Measurements from ENCODE around the gene FBXW11. TPM values are rescaled to one million over a fixed set of nuclear protein-coding genes. Genes with fewer than 3 reads are reported as not detected.

The FBXW11 gene
- total and polyA plus RNA-seq, 2 of the 13 experiments (the other 11 are each of a cell fraction or from before 2014, with no cell fraction given): 31.7 to 53.6 TPM

DNA sequence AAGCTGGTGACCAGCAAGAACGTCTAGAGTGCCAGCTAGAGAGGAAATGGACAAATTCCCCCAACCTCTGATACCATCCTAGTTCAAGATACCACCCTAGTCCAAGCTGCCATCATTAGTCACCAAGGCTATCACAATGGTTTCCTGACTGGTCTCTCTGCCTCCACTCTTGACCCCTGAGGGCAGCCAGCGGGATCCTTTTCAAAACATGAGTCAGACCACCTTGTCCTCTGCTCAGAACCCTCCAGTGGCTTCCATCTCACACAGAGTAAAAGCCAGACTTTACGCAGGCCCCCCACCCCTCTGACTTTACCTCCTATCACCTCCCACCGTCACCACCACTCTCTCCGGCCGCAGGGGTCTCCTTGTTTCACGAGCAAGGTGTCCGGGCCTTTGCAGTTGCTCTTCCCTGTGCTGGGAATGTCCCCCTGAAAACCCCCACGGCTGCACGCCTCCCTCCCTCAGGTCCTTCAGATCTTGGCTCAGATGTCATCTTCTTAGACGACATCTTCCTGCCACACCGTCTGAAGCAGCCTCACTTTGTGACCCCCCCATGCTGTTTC lies 42.2 kb upstream of the FBXW11 start (continued):
- TF ChIP-seq, protein P1, sequence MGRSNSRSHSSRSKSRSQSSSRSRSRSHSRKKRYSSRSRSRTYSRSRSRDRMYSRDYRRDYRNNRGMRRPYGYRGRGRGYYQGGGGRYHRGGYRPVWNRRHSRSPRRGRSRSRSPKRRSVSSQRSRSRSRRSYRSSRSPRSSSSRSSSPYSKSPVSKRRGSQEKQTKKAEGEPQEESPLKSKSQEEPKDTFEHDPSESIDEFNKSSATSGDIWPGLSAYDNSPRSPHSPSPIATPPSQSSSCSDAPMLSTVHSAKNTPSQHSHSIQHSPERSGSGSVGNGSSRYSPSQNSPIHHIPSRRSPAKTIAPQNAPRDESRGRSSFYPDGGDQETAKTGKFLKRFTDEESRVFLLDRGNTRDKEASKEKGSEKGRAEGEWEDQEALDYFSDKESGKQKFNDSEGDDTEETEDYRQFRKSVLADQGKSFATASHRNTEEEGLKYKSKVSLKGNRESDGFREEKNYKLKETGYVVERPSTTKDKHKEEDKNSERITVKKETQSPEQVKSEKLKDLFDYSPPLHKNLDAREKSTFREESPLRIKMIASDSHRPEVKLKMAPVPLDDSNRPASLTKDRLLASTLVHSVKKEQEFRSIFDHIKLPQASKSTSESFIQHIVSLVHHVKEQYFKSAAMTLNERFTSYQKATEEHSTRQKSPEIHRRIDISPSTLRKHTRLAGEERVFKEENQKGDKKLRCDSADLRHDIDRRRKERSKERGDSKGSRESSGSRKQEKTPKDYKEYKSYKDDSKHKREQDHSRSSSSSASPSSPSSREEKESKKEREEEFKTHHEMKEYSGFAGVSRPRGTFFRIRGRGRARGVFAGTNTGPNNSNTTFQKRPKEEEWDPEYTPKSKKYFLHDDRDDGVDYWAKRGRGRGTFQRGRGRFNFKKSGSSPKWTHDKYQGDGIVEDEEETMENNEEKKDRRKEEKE (IDR thresholded peaks at IDR 0.05): no peak
- TF ChIP-seq IKZF1 (IDR thresholded peaks at IDR 0.05): no peak
- TF ChIP-seq, protein P2, sequence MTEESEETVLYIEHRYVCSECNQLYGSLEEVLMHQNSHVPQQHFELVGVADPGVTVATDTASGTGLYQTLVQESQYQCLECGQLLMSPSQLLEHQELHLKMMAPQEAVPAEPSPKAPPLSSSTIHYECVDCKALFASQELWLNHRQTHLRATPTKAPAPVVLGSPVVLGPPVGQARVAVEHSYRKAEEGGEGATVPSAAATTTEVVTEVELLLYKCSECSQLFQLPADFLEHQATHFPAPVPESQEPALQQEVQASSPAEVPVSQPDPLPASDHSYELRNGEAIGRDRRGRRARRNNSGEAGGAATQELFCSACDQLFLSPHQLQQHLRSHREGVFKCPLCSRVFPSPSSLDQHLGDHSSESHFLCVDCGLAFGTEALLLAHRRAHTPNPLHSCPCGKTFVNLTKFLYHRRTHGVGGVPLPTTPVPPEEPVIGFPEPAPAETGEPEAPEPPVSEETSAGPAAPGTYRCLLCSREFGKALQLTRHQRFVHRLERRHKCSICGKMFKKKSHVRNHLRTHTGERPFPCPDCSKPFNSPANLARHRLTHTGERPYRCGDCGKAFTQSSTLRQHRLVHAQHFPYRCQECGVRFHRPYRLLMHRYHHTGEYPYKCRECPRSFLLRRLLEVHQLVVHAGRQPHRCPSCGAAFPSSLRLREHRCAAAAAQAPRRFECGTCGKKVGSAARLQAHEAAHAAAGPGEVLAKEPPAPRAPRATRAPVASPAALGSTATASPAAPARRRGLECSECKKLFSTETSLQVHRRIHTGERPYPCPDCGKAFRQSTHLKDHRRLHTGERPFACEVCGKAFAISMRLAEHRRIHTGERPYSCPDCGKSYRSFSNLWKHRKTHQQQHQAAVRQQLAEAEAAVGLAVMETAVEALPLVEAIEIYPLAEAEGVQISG (CRISPR knock-in tag; IDR thresholded peaks at IDR 0.05): no peak
- no peak for TF ChIP-seq ZNF17 (CRISPR knock-in tag; IDR thresholded peaks at IDR 0.05)

DNA sequence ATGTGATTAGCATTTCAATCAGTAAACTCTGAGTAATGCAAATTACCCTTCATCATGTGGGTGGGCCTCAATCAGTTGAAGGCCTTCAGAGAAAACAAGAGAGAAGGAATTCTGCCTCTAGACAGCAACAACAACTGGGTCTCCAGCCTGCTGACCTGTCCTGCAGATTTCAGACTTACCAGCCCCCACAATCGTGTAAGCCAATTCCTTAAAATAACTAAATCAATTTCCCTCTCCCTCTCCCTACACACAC lies 41.7 kb upstream of the FBXW11 start:
- Histone ChIP-seq H3K4me1 (ENCODE audit: insufficient read depth, low read length) (peaks cover 12% of the 10 kb centered on the region), H3K27me3 (ENCODE audit: control insufficient read depth in 1 of 2, insufficient read depth in 2 of 2, low read length in 2 of 2) (no peaks in the 10 kb centered on the region), H3K4me3 (replicated peaks in 1 of 3; ENCODE audit: insufficient read depth in 1 of 3, low read depth in 2 of 3, low read length in 3 of 3) (no peak overlapping the region), H3K27ac (ENCODE audit: extremely low read length, insufficient read depth, low read length) (no peak overlapping the region), H3K9me3 (ENCODE audit: low read length) (no peaks in the 10 kb centered on the region), H3K4me2 (ENCODE audit: low read depth, low read length) (no peak overlapping the region), H4K20me1 (ENCODE audit: insufficient read depth, low read length) (no peaks in the 10 kb centered on the region), H3K36me3 (replicated peaks in 1 of 2; ENCODE audit: control insufficient read depth in 1 of 2, insufficient read depth in 2 of 2, low read length in 2 of 2) (no peaks in the 10 kb centered on the region; a peak in 2 of 5 replicates), H3K79me2 (ENCODE audit: insufficient read depth, low read length) (no peaks in the 10 kb centered on the region), H3K9ac (ENCODE audit: insufficient read depth, low read depth, low read length) (no peak overlapping the region), H2AFZ (ENCODE audit: low read length) (no peak overlapping the region)
- no peak for FAIRE-seq
- ATAC-seq: no peak
- 92% methylated on average over 1 of the region's 1 CpG for WGBS (ENCODE audit: low lambda C conversion rate)
- POLR2A ChIA-PET: no interaction called here
- CTCF ChIA-PET (ENCODE audit: low intra/inter-chr PET ratio, low total read pairs): no interaction called here
- in situ Hi-C loops (cut with HindIII; ENCODE audit: extremely low pct_ligation_motif_present, low pct_unique_long_range_greater_than_20kb) (no loop called here), intact Hi-C loops (cut with micrococcal nuclease; ENCODE audit: unreplicated experiment) (no loop called here)
- no TSS peak for BruUV-seq (replicated peaks)
- DNase-seq (ENCODE audit: low spot score): no peak
- TF ChIP-seq, protein P3, sequence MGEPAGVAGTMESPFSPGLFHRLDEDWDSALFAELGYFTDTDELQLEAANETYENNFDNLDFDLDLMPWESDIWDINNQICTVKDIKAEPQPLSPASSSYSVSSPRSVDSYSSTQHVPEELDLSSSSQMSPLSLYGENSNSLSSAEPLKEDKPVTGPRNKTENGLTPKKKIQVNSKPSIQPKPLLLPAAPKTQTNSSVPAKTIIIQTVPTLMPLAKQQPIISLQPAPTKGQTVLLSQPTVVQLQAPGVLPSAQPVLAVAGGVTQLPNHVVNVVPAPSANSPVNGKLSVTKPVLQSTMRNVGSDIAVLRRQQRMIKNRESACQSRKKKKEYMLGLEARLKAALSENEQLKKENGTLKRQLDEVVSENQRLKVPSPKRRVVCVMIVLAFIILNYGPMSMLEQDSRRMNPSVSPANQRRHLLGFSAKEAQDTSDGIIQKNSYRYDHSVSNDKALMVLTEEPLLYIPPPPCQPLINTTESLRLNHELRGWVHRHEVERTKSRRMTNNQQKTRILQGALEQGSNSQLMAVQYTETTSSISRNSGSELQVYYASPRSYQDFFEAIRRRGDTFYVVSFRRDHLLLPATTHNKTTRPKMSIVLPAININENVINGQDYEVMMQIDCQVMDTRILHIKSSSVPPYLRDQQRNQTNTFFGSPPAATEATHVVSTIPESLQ (CRISPR knock-in tag; conservative IDR thresholded peaks at IDR 0.05): no peak
- no peak for TF ChIP-seq ZC3H13 (CRISPR knock-in tag; IDR thresholded peaks at IDR 0.05)
- TF ChIP-seq ZNF329 (CRISPR knock-in tag; IDR thresholded peaks at IDR 0.05; ENCODE audit: low read depth): no peak

Data from HepG2 (cell line).